Heart left ventricle (tissue), 13 donors: ENCODE results near the gene TEX13C.

Experiments
- CTCF ChIP-seq, 12 donors: fragments of 200-600 bp; sonication (generic) in 4 of 12; IDR thresholded peaks; one replicate each; pipeline versions ENCODE4 v1.5.0 to v1.8.0; 2018 to 2022; ENCODE audit warnings: antibody characterized with exemption in 12 of 12, mild to moderate bottlenecking in 5 of 12
- POLR2A ChIP-seq, 2 donors: fragments of 450-650 bp; IDR thresholded peaks; one replicate each; pipeline ENCODE4 v1.6.1; 2017; ENCODE audit warnings: antibody characterized with exemption in 2 of 2, mild to moderate bottlenecking in 2 of 2, moderate library complexity in 2 of 2
- donor health status: ischemic (EF 13 %, LVEDD 7.1; RV severe dilation, severe dysfunction).
- donor health status: DM: no; HTN: yes; CAD: no.
- donor health status: DM: no; HTN: no; CAD: no.
- donor health status: ischemic (EF 25% LVEDD 6.9; RV normal size, moderate dysfunction).
- donor health status: ischemic (EF 25% LVEDD 5.7; RV mildly dilated, moderate dysfunction).
- donor health status: ischemic (EF 35%, LVEDD 5.7; RV mildly dilated, moderate dysfunction).
- donor health status: nonischemic (EF 11% LVEDD 7.7; RV severe dilation, severe dysfunction).
- donor health status: DM: yes; HTN: yes; CAD: no.
- donor health status: PGD.
- donor health status: ischemic (EF 29% LVEDD 5.4; RV normal size, mild dysfunction).
- donor health status: nonischemic (EF 23%, LVEDD 6.1; RV moderate dilation, normal function).

DNA sequence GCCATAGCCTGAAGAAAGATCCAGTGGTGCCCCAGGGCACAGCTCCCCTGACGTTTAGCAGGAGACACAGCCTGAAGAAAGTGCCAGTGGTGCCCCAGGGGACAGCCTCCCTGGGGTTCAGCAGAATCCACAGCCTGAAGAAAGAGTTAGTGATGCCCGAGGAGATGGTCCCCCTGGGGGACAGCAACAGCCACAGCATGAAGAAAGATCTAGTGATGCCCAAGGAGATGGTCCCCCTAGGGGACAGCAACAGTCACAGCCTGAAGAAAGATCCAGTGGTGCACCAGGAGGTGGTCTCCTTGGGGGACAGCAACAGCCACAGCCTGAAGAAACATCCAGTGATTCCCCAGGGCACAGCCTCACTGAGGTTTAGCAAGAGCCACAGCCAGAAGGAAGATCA is 2.8 kb downstream of the TEX13C start:
- TF ChIP-seq CTCF (IDR thresholded peaks at IDR 0.05) (no peak), POLR2A (IDR thresholded peaks at IDR 0.05) (no peak)
